WTC11 (cell line): ENCODE measurements around the gene DNAJC15.

Source experiments
- CBFB ChIP-seq: sonication (generic); formaldehyde crosslinking; IDR thresholded peaks from 2 replicates; pipeline ENCODE4 v1.8.1; 2022; ENCODE audit warnings: mild to moderate bottlenecking, low read depth, missing genetic modification reagents
- CREM ChIP-seq: sonication (generic); formaldehyde crosslinking; IDR thresholded peaks from 2 replicates; pipeline ENCODE4 v1.8.1; 2022; ENCODE audit warnings: mild to moderate bottlenecking, missing genetic modification reagents, moderate library complexity
- CTCF ChIP-seq: fragments of 200-600 bp; IDR thresholded peaks from 2 replicates; pipeline ENCODE4 v1.8.0; 2022; ENCODE audit warnings: antibody characterized with exemption
- HMGXB4 ChIP-seq: sonication (generic); formaldehyde crosslinking; IDR thresholded peaks from 2 replicates; pipeline ENCODE4 v1.8.1; 2023; ENCODE audit warnings: mild to moderate bottlenecking, moderate library complexity, missing genetic modification reagents
- KAT7 ChIP-seq: sonication (generic); formaldehyde crosslinking; IDR thresholded peaks from 2 replicates; pipeline ENCODE4 v1.8.1; 2023; ENCODE audit warnings: missing genetic modification reagents, mild to moderate bottlenecking, borderline replicate concordance
- MXD4 ChIP-seq: fragments of 250-450 bp; sonication (Bioruptor Pico); IDR thresholded peaks from 2 replicates; pipeline ENCODE4 v1.8.0; 2021; ENCODE audit warnings: mild to moderate bottlenecking, moderate library complexity, borderline replicate concordance
- NR2C2 ChIP-seq: sonication (generic); formaldehyde crosslinking; IDR thresholded peaks from 2 replicates; pipeline ENCODE4 v1.8.0; 2022; ENCODE audit warnings: mild to moderate bottlenecking, missing genetic modification reagents
- ZSCAN18 ChIP-seq: fragments of 250-450 bp; sonication (Bioruptor Pico); IDR thresholded peaks from 2 replicates; pipeline ENCODE4 v2.1.2; 2022; ENCODE audit warnings: mild to moderate bottlenecking, moderate library complexity

GRCh38 chr13:43129511-43130110 is 106.2 kb downstream of the DNAJC15 start:
- TF ChIP-seq ZSCAN18 (no peak), CTCF (no peak), NR2C2 (CRISPR knock-in tag) (no peak), KAT7 (no peak), CREM (CRISPR knock-in tag) (no peak), HMGXB4 (CRISPR knock-in tag) (no peak), MXD4 (CRISPR knock-in tag) (no peak), CBFB (CRISPR knock-in tag) (no peak)
